GM12878 (cell line): ENCODE measurements around the gene NRG3. TPM values are rescaled to one million over a fixed set of nuclear protein-coding genes. Genes with fewer than 3 reads are reported as not detected.

Experiments used
- ATAC-seq: fragments of 200-7000 bp; cut with Tn5 transposase; 3 replicates; pipeline ENCODE4 v1.9.1; 2020; ENCODE audit warnings: mild to moderate bottlenecking, moderate library complexity
- BruUV-seq: library from RNA; stranded (reverse); fragments of 400-500 nt; replicated peaks from 2 replicates; lab custom pipeline; 2021; lab: Mats Ljungman, UMichigan
- CTCF ChIA-PET: fragments of 300-600 bp; sonication (Branson Sonifier 250); formaldehyde crosslinking; extraction: SDS; loops from one replicate; lab custom pipeline; 2021; ENCODE audit warnings: inconsistent platforms; lab: Yijun Ruan, JAX
- POLR2A ChIA-PET: fragments of 350-600 bp; formaldehyde crosslinking; extraction: SDS; loops from one replicate; lab custom pipeline; 2021; ENCODE audit warnings: inconsistent platforms; lab: Charles Lee
- RAD21 ChIA-PET: fragments of 300-600 bp; sonication (Branson Sonifier 250); formaldehyde crosslinking; loops from one replicate; lab custom pipeline; 2023; ENCODE audit warnings: antibody characterized with exemption; ENCODE audit not compliant: unreplicated experiment; lab: Charles Lee
- SMC1A ChIA-PET: fragments of 300-600 bp; sonication (Branson Sonifier 250); formaldehyde crosslinking; loops from one replicate; lab custom pipeline; 2023; ENCODE audit not compliant: unreplicated experiment, uncharacterized antibody; lab: Charles Lee
- DNase-seq: peaks from one replicate; pipeline ENCODE4 v3.0.0-alpha.2; 2011; ENCODE audit warnings: low read depth, low spot score
- FAIRE-seq: peaks from 3 replicates; lab custom pipeline; 2011; peaks lifted over from hg19 to GRCh38; lab: Jason Lieb, UNC
- H2AFZ ChIP-seq: 2 replicates; pipeline ENCODE4 v1.6.0; 2011; ENCODE audit warnings: low read depth, low read length, control low read depth; ENCODE audit not compliant: control insufficient read depth
- H3K27ac ChIP-seq: 2 replicates; pipeline ENCODE4 v1.5.1; 2011; ENCODE audit warnings: control low read depth; ENCODE audit not compliant: control insufficient read depth, insufficient read depth
- H3K27me3 ChIP-seq, 2 experiments: replicated peaks in 1 of 2; 2 replicates each; pipeline versions ENCODE4 v1.6.0 to v1.6.1; 2011; ENCODE audit warnings: low read length in 1 of 2; ENCODE audit not compliant: control insufficient read depth in 2 of 2, insufficient read depth in 2 of 2
- H3K36me3 ChIP-seq, 2 experiments: 2 replicates each; pipeline ENCODE4 v1.5.1; 2011; ENCODE audit warnings: low read length in 1 of 2; ENCODE audit not compliant: control insufficient read depth in 2 of 2, insufficient read depth in 2 of 2
- H3K4me1 ChIP-seq: 2 replicates; pipeline ENCODE4 v1.6.1; 2011; ENCODE audit warnings: mild to moderate bottlenecking, low read length, moderate library complexity, mixed read lengths; ENCODE audit not compliant: control insufficient read depth, insufficient read depth
- H3K4me2 ChIP-seq: 2 replicates; pipeline ENCODE4 v1.6.0; 2011; ENCODE audit warnings: control low read depth; ENCODE audit not compliant: control insufficient read depth, insufficient read depth
- H3K4me3 ChIP-seq: fragments of 200-600 bp; sonication (generic); 2 replicates; pipeline ENCODE4 v1.5.1; 2016
- H3K79me2 ChIP-seq: 2 replicates; pipeline ENCODE4 v1.6.0; 2011; ENCODE audit warnings: low read length; ENCODE audit not compliant: control insufficient read depth, insufficient read depth
- H3K9ac ChIP-seq: 2 replicates; pipeline ENCODE4 v1.8.0; 2011; ENCODE audit warnings: low read length, control low read depth, mixed read lengths; ENCODE audit not compliant: control insufficient read depth, insufficient read depth
- H3K9me3 ChIP-seq: replicated peaks from 3 replicates; pipeline ENCODE4 v1.5.1; 2011; ENCODE audit warnings: mild to moderate bottlenecking, low read length; ENCODE audit not compliant: control insufficient read depth, insufficient read depth
- H4K20me1 ChIP-seq: 2 replicates; pipeline ENCODE4 v1.6.0; 2011; ENCODE audit not compliant: control insufficient read depth, insufficient read depth
- ATF3 ChIP-seq: IDR thresholded peaks from 2 replicates; pipeline ENCODE4 v1.6.1; 2011; ENCODE audit warnings: low read depth, mild to moderate bottlenecking, low read length, moderate library complexity, borderline replicate concordance; ENCODE audit errors: extremely low read depth
- CBX5 ChIP-seq: sonication (generic); IDR thresholded peaks from 2 replicates; pipeline ENCODE4 v1.6.1; 2016; ENCODE audit warnings: low read depth, moderate library complexity, mild to moderate bottlenecking, inconsistent platforms
- CEBPZ ChIP-seq: fragments of 150-350 bp; IDR thresholded peaks from 2 replicates; pipeline ENCODE4 v1.6.1; 2016; ENCODE audit warnings: low read depth, low read length
- CHD4 ChIP-seq: fragments of 200-600 bp; sonication (generic); IDR thresholded peaks from 2 replicates; pipeline ENCODE4 v1.6.1; 2016; ENCODE audit warnings: mild to moderate bottlenecking
- KDM1A ChIP-seq: fragments of 200-600 bp; sonication (generic); IDR thresholded peaks from 2 replicates; pipeline ENCODE4 v1.6.1; 2016; ENCODE audit warnings: borderline replicate concordance
- MAX ChIP-seq: IDR thresholded peaks from 2 replicates; pipeline ENCODE4 v1.6.1; 2012; ENCODE audit warnings: low read depth, low read length, improper control_type of control experiment
- NFXL1 ChIP-seq: fragments of 450-650 bp; IDR thresholded peaks from 2 replicates; pipeline ENCODE4 v1.6.1; 2017; ENCODE audit warnings: antibody characterized with exemption, mild to moderate bottlenecking, borderline replicate concordance
- PKNOX1 ChIP-seq: fragments of 450-650 bp; IDR thresholded peaks from 2 replicates; pipeline ENCODE4 v1.6.1; 2016; ENCODE audit warnings: mild to moderate bottlenecking
- RCOR1 ChIP-seq: conservative IDR thresholded peaks from 2 replicates; pipeline ENCODE4 v1.6.1; 2012; ENCODE audit warnings: low read depth, low read length, improper control_type of control experiment
- USF2 ChIP-seq: IDR thresholded peaks from 2 replicates; pipeline ENCODE4 v1.6.1; 2011; ENCODE audit warnings: low read depth, low read length, improper control_type of control experiment, borderline replicate concordance
- ZBED1 ChIP-seq: IDR thresholded peaks from 2 replicates; pipeline ENCODE4 v1.6.1; 2016; ENCODE audit warnings: borderline replicate concordance
- ZNF687 ChIP-seq: fragments of 450-650 bp; IDR thresholded peaks from 2 replicates; pipeline ENCODE4 v1.6.1; 2017; ENCODE audit warnings: mild to moderate bottlenecking, moderate library complexity
- WGBS: methylation state at CpG from one replicate; pipeline ENCODE4 v1.1.6; 2016; ENCODE audit warnings: low lambda C conversion rate; ENCODE audit not compliant: insufficient replicate concordance, insufficient coverage; ENCODE audit errors: missing lambda C conversion rate; 5-methylcytosine and 5-hydroxymethylcytosine counted together
- in situ Hi-C: fragments of 300-500 bp; cut with MboI; formaldehyde crosslinking; loops from 9 replicates; pipeline ENCODE4 v1.14.3; 2018; ENCODE audit warnings: mixed read lengths
- intact Hi-C: fragments of 100-400 bp; cut with micrococcal nuclease; formaldehyde crosslinking; loops from one replicate; pipeline ENCODE4 v1.14.2; 2022; ENCODE audit not compliant: unreplicated experiment
- polyA plus RNA-seq, 11 experiments: library from polyadenylated mRNA; depleted of rRNA in 4 of 11; unstranded in 6 of 11; stranded (reverse) in 5 of 11; fragments of >200 nt; fragmentation: Nextera tagmentation in 4 of 11; fragmentation: Illumina TruSeq in 1 of 11; extraction: Ambion mirVana in 4 of 11; extraction: Trizol in 1 of 11; gene quantifications; 1 replicate in 1 of 11; 2 replicates in 10 of 11; pipeline versions ENCODE4 v1.2.1 to v1.2.3, GENCODE V29; 2011 to 2016; ENCODE audit warnings: inconsistent platforms in 2 of 11, missing spikeins in 2 of 11, low read depth in 1 of 11
- total RNA-seq, 4 experiments: library from RNA; depleted of rRNA in 3 of 4; stranded (reverse); fragments of >200 nt in 3 of 4; fragmentation: Illumina TruSeq in 1 of 4; extraction: Trizol in 1 of 4; gene quantifications; 2 replicates each; pipeline versions ENCODE4 v1.2.1 to v1.2.3, GENCODE V29; 2013 to 2021

Gene NRG3
- total and polyA plus RNA-seq, 10 of the 15 experiments (the other 5 are each of a cell fraction or from before 2014, with no cell fraction given), result 0.03 to 0.41 (median 0.17) TPM; not detected in 3

GRCh38 chr10:82234173-82234572 lies 359.2 kb downstream of the NRG3 start:
- H3K9ac ChIP-seq, result no peak overlapping the region
- no peaks in the 10 kb centered on the region for H3K4me1 ChIP-seq
- no peak for DNase-seq
- no TSS peak for BruUV-seq
- no peaks in the 10 kb centered on the region for H3K79me2 ChIP-seq
- no peak overlapping the region for H2AFZ ChIP-seq
- no peak overlapping the region for H3K4me3 ChIP-seq
- no peak overlapping the region for H3K27ac ChIP-seq
- H3K4me2 ChIP-seq, result no peak overlapping the region
- TF ChIP-seq RCOR1, result no peak
- TF ChIP-seq ATF3, result no peak
- TF ChIP-seq CHD4, result no peak
- TF ChIP-seq NFXL1, result no peak
- TF ChIP-seq CEBPZ, result no peak
- no peak for TF ChIP-seq CBX5
- TF ChIP-seq PKNOX1, result no peak
- TF ChIP-seq USF2, result no peak
- TF ChIP-seq MAX, result no peak
- no peak for TF ChIP-seq ZNF687
- no peak for TF ChIP-seq ZBED1
- TF ChIP-seq KDM1A, result no peak
- TF ChIP-seq, all 136 proteins: peak for 0
- no peak for ATAC-seq
- no peaks in the 10 kb centered on the region for H4K20me1 ChIP-seq
- no peaks in the 10 kb centered on the region for H3K36me3 ChIP-seq
- ChIA-PET SMC1A (no interaction called here), RAD21 (no interaction called here), POLR2A (no interaction called here), CTCF (no interaction called here)
- 2% methylated on average over 4 of the region's 4 CpGs for WGBS
- intact Hi-C loops, result no loop called here
- in situ Hi-C loops, result no loop called here
- FAIRE-seq, result no peak
- H3K9me3 ChIP-seq, result no peaks in the 10 kb centered on the region
- H3K27me3 ChIP-seq, result no peaks in the 10 kb centered on the region
